Cerebellar nuclear complex (tissue), 1 donor: ENCODE measurements around the gene PDE2A.

Experiments
- DNase-seq, 2 experiments: peaks; one replicate each; lab custom pipeline; 2025; lab: John Stamatoyannopoulos, UW

The PDE2A gene

DNA sequence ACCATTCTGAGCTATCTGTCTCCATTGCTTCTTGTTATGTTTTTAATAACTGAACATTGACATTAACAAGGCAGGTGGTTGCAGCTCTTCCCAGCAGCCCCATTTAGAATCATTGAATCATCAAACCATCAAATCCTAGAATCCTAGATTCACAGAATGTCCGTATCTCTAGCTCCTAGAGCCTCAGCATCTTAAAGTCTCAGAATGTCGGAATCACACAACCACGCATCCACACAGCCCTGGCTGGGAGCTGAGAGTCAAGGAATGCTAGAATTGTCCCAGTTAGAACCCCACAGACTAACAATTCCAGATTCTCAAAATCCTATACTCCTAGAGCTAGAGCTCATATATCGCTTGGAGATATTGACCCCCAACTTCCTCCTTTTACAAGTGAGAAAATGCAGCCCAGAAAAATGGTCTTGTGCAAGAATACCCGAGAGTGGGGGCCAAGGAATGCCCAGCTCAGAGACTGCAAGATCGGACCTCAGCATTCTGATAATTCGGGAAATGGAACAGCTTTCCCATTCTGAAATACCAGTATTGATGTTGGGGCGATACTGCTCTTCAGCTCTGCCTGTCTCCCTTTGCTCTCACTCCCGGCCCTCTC lies 38.8 kb downstream of the PDE2A start:
- DNase-seq = no peak

DNA sequence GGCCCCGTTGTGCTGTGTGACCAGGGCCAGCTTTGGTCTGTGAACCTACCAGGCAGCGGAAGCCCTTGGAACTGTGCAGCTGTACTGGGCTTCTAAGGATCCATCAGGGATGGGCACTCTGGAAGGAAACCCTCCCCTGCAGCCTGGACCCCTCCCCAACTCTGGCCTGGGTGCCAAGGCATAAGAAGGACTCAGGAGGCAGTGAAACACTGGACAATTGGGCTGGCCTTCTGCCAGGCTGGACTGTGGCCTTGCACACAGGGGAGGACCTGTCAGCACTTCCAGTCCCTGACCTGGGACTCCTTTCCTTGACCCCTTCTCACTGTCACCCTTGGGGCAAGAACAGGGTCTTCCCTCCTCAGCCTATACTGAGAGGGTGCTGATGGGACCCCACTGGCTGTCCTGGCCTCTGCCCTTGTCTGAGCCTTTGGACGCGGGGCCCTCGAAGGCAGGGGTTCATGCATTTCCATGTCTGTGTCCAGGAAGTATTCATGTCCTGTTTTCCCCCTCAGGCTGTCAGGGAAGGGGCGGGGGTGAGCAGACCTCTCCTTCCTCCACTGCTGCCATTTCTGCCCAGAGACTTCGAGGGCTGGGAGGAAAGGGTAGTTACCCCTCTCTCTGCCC lies 39.6 kb downstream of the PDE2A start:
- DNase-seq = no peak

GRCh38 chr11:72634016-72634415 lies 40.2 kb downstream of the PDE2A start:
- DNase-seq = no peak

- DNase-seq = no peak
Observed at GRCh38 chr11:72633068-72633467, 41.2 kb downstream of the PDE2A start.

GRCh38 chr11:72631806-72632731 lies 42.2 kb downstream of the PDE2A start:
- DNase-seq = no peak

DNA sequence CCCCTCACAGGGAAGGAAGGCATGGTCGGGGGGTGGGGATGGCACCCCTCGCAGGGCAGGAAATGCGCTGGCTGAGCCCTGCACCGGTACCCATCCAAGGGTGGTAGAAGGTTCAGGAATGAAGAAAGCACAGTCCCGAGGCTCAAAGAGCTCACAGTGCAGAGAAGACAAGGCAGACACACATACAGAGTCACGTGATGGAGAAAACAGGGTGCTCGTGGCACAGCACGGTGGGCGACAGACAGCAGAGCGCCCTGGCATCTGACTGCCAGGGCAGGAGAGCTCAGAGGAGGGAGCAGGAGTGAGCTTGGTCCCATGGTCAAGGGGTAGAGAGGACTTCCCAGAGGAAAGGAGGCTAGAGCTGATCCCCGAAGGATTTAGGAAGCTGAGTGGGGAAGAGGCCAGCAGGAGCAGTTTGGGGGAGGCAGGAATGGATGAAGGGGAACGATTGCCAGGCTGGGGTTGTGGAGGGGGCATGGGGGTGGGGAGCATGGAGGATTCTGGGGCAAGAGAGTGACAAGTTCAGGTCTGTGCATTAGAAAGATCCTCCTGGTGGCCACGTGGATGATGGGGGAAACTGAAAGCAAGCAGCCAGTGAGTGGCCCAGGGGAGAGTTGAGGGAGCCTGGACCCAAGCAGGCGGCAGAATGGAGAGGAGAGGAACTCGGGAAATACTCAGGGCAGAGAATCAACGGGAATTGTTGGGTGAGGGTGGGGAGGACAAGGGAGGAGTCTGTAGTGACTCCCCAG lies 43.9 kb downstream of the PDE2A start:
- DNase-seq = no peak

GRCh38 chr11:72629266-72629665 lies 45.0 kb downstream of the PDE2A start:
- DNase-seq = no peak

GRCh38 chr11:72627594-72628281 lies 46.5 kb downstream of the PDE2A start:
- no peak for DNase-seq

- DNase-seq = no peak
Observed at GRCh38 chr11:72626414-72626936, 47.7 kb downstream of the PDE2A start.

- DNase-seq = no peak
Observed at GRCh38 chr11:72625691-72626413, 48.4 kb downstream of the PDE2A start.

- DNase-seq = no peak
Observed at GRCh38 chr11:72624496-72625201, 49.6 kb downstream of the PDE2A start.

DNA sequence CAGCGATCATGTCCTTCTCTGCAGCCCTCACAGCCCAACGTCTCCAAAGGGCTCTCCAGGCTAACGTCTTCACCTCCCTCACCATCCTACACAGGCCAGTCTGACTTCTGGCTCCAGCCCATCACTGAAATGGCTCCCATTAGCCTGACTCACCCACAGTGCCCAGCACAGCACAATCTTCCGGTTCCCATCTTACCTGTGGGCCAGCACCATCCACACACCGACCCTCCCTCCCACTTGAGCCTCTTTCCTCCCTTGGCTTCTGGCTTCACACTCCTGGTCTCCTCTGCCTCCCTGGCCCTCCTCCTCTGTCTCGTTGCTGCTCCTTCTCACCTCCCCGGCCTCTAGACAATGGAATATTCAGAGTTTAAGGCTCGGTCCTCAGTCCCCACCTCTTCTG lies 51.2 kb downstream of the PDE2A start:
- no peak for DNase-seq

DNA sequence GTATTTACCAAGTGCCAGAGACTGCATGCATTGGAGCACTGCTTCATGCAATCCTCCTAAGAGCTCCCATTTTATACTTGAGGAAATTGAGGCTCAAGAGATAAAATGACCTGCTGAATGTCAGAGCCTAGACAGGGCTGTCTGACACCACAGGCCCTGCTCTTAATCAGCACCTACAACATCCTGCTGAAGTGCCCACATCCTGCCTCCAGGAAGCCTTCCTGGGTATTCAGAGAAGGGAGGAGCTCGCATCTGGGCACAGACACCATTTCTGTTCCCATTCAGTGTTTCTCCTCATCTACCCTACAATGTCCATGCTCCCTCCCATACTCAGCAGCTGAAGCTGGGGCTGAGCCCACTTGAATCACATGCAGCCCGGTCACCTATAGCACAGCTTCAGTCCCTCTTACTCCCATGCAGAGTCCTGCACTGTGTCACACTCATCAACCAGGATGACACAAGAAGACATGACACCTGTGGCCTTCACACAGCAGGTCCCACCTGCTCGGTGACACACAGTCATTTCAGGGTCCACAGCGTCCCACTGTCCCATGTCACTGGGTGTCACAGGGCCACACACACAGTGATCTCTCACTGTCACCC lies 53.1 kb downstream of the PDE2A start:
- DNase-seq = no peak

DNA sequence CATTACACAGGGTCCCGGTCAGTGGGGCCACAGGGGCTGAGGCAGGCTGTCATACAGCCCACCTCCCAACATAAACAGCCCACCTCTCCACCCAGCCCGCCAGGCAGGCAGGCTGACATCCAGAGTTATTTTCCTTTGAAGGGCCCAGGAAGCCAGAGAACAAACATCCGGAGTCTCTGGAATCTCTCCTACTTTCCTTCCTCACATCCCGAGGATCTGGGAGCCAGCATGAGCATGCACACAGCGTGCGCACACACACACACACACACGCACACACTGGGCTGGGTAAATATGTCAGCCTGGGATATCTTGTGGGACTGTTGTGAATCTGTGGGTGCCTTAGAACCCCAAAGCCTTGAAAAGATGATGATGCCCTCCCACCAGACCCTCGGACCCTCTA lies 55.4 kb downstream of the PDE2A start:
- DNase-seq = no peak

DNA sequence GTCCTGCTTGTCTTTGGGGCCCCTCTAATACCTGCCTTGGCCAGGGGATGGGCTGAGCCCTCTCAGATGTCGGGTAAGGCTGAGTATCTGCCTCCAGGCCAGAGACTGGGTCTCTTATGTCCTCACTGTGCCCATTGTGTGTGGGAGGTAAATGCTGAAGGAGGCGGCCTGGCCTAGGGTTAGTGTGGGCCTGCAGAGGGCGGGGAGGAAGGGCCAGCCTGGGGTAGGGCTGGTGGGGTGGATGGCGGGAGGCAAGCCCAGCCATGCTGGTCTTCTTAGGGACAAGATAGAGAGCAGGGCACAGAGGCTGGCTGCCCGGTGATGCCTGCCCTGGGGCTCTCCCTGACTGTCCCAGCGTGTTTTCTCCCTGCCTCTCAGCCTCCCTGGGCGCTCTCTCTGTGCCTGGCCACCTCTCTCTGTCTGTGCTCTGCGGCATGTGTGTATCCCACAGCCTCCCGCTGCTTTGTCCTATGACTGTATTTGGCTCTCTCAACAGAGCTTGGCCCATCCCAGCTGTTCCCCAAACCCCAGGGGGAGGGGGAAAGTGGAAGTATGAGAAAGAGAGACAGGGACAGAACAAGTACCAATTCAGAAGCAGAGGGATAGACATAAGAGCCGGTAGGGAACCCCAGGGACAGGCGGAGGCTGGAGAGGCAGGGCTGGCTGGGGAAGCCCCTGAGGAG lies 57.0 kb downstream of the PDE2A start:
- DNase-seq = no peak

DNA sequence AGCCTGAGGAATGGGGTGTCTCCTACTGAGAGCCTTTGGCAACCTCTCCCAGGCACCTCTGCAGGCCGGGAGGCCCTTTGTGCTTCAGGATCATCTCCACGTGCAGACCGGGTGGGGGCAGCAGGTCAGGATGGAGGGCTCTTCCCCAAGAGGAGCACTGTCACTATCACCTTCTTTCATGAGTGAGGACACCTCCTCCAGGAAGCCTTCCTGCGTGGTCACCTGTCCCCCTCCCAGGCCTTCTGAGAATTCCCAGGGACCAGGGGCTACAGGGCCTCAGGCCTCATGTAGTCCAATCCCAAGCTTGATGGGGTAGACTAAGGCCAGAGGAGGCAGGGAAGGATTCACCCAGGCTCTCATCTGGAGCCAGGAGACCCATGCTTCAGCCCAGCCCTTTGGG lies 57.6 kb downstream of the PDE2A start:
- DNase-seq = no peak

- DNase-seq = no peak
Observed at GRCh38 chr11:72615329-72615728, 58.9 kb downstream of the PDE2A start.

DNA sequence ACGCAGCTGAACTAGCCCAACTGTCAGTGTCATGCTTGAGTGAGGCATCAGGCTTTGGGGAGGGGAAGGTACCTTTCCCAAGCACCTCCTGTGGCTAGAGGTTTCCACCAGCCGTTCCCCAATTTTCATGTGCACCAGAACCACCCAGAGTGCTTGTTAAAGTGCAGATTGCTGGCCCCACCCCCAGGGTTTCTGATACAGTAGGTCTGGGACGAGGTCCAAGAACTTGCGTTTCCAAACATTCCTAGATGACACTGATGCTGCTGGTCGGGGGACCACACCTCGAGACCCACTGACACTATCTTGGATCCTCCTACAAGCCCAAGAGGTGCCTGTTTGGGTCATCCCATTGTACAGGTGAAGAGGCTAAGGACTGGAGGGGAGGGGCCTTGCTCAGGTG lies 59.8 kb downstream of the PDE2A start:
- no peak for DNase-seq

GRCh38 chr11:72613977-72614376 lies 60.2 kb downstream of the PDE2A start:
- no peak for DNase-seq
